GM21367 (cell line): ENCODE results near the gene ROBO2.

Source experiments
- ATAC-seq: cut with Tn5 transposase; IDR thresholded peaks from one replicate; pipeline ENCODE4 v1.9.1; 2021; ENCODE audit not compliant: unreplicated experiment

The ROBO2 gene

DNA sequence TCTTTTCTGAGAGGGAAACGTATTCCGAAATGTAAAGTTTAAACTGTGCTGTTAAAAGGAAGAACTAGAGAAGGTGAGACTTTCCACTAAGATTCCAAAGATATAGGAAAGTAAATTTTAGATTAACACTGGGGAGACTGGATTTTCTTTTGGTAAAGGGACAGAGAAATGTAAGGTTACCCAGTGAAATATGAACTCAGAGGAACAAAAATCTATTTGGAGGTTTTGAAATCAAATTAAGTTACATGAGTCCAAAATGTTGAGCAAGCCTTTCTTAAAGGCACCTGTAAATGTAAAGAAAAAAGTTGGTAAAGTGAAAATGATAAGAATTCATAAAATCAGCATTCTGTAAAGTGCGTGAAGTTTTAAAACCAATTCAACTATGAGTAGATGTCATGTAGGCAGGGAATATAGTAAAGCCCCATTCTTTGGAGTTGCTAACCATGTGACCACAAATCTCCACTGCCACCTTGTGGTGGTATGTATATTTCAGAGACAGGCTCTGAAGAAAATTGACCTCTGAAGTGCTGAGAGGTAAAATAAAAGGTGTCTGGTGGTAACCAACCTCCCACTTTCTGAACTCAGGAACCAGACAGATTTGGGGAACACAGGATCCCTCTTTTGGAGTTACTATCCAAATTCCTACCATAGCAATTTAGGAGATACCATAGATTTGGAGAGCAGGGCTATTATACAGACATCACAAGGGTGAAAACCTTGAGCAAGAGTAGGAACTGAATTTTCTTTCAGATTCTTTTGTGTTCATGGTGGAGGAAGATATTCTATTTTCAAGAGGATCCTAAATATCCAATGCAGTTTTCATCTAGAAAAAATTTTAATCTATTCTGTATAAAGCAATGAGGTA, 215.3 kb downstream of the ROBO2 start:
- peak; percentile 84 for ATAC-seq

DNA sequence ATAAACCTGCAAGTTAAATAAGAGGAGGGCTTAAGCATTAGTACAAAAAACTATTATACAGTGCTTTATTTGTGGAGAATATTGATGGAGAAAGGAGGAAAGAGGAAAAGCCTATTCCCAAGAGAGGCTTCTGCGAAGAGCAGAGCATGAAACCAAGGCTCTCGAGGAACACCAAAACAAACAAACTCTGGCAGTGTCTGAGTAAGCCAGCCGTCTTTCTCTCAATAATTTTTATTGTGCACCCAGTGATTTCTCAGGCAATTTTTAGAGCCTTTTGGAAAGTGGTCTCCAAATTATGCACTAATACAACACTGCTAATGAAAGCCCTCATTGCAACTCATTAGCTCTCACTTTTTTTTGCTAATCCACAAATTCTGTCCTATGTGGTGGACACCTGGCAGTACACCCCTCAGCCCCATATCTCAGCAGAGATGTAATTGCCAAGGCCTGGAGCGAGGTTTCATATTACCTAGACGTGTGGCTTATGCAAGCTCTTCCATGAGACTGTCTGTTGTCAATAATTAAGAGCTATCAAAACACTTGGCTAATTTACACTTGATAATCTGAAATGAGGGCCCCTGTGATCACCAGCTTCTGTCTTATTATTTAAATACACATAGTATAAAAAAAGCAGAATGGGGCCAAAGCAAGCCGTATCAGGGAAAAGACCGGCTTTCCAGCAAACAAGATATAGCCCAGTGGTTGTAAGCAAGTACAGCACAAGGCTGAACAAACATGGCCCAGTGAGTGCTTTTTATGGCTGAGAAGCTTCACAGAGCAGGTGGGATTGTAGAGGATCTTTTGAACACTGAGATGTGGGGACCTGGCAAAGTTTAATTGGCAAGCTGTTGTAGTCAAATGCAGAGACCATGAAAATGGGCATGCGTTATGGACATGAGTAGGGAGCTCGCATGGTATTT, 216.9 kb downstream of the ROBO2 start:
- no peak for ATAC-seq

DNA sequence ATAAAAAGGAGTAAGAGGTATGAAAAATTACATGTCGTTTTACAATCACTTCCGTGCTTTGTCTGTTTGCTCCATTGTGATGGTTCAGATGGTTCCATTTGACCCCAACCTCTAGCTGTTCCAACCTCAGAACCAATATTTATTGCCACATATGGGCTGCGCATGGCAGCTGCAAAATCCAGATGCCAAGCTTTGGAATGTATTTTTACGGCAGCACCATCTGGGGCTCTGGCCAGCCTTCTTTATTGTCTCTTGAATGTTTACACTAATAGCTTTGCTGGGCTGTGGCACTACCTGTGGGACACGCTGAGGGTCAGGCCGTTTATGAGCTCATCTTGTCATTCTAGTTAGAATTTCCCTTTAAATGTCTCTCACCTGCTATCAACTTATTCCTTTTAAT, 219.8 kb downstream of the ROBO2 start:
- ATAC-seq: no peak

DNA sequence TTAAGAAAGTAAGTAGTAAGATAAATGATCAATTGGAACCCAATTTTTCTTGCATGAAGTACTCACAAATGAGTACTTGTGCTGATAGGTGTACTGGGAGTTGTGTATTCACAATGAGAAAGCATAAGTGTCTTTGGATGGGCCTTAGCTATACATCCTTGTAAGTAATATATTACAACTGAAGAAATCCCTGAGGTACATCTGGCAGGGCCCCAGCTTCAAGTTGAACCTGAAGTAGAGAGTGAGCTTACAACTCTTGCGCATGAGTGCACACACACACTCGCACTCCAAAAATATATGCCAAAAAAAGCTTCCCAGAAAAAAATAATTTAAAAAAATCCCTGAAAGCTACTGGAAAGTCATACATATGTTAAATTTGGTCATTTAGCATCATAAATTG, 222.5 kb downstream of the ROBO2 start:
- ATAC-seq: no peak

DNA sequence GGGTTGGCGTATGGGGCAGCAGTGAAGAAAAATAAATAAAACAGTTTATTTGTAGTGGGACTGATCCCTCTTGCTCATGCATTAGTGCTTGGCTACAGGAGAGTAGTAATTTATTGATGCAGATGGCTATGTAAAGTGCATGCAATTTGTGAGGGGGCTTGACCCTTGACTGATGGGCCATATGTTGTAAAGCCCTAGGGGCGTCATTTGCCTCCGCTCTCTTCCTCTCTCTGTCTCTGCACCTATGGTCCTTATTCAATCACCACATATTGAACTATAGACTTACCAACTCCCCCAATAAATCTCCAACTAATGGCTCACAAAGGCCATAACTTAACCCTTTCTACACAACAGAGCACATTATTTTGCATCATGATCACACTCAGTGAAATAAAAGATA, 227.7 kb downstream of the ROBO2 start:
- no peak for ATAC-seq

DNA sequence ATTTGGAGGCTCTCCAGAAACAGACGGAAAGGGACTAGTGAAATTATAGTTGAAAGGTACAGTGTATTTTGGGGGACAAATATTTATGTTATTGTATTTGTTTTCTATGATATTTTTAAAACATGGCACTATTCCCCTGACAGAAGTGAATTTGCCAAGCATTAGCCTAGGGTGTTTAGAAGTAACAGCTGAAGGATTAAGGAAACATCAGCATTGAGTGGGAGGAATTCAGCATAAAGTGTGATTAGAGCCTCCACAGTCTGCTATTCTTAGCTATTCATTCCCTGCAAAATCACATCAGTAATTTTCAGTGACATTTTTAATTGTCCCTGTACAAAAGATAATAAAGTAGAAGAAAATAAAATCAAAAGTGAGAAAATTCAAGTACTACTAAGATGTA, 231.4 kb downstream of the ROBO2 start:
- ATAC-seq: no peak

DNA sequence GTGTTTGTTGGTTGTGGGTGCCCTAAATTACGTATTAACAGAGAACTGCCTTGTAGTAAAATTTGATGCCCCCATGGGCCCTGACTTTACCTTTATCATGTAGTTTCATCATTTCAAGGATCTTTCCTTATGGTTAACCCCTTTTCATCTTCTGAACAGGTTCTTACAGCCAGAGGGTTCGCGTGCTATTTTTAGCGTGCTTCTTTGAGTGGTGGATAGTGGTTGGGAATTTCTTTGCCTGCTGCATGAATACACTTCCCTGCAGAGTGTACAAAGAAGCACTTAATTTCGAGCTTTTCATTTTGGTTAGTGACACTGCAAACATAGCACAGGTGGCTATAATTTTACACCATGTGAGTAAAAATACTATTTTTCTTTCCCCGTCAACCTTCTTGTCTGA, 231.8 kb downstream of the ROBO2 start:
- no peak for ATAC-seq

DNA sequence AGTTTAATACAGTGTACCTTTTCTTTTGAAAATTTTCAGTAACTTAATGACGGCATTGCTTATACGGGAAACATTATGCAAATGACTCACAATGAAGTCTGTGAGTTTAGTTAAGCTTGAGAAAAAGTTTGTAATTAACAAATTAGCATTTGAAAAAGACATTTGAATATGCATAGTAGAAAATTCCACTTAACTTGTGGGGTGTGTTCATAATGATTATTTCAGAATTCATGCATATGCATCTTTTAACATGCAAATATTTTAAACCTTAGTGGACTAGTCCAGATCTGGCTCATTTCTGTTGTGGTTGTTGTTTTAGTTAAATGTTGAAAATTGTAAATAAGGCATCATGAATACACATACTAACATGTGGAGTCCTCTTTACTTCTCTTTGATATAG, 239.4 kb downstream of the ROBO2 start:
- ATAC-seq: no peak

DNA sequence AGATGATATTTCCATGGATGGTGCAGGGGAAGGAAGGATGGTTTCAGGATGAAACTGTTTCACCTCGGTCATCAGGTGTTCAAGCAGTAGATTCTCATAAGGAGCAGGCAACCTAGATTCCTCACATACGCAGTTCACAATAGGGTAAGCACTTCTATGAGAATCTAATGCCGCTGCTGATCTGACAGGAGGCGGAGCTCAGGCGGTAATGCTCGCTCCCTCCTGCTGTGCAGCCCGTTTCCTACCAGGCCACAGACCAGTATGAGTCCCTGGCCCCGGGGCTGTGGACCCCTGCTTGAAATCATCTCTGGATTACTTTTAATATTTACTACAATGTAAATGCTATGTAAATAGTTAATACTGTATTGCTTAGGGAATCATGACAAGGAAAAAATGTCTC, 241.8 kb downstream of the ROBO2 start:
- ATAC-seq: no peak

DNA sequence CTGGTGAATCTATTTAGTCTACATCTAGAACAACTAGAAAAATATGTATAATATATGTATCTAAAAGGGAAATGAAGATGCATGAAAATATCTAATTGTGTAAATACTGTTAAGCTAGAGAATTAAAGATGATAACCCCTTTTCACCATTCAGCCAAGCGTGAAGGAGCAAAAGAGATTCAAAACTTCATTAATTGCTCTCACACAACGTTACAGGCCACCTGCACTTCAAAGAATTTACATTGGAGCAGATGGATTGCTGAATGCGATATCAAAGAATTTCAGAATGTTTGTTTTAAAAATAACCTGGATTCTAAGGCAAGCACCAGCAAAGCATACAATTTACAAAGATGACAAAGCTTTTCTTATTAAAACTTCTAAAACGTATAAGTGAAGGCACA, 243.2 kb downstream of the ROBO2 start:
- ATAC-seq: no peak

DNA sequence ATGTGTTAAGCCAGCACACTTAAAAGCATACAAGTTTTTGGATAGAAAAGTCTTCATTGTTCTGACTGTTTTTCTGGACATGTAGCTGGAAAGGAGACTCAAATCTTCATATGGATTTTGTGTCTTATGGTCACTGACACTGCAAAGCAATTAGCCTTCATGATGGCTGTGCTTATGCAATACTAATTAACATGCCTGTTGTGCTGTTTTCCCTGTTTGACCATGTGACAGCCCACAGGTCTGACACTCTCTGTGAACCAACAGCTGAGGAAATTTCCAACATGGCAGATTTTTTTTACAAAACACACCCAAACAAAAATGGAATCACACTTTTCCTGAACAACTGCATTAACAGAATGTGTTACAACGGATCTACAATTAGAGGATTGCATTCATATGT, 248.4 kb downstream of the ROBO2 start:
- ATAC-seq: no peak

DNA sequence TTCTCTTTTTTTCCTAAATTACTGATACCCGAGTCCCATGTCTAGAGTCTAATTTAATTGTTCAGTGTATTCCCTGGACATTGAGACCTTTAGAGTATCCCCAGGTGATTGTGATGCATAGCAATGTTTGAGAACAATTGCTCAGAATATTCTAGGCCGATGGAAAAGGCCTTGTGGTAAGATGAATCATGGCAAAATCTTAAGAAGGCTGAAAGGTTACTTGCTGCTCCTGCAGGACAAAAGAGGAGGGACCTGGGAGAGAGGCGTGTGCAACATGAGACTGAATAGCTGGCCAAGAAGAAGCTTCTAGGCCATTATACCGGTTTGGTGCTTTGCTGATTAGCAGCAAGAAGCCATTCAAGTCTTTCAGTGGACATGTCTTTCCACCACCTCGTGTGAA, 256.6 kb downstream of the ROBO2 start:
- ATAC-seq: no peak

DNA sequence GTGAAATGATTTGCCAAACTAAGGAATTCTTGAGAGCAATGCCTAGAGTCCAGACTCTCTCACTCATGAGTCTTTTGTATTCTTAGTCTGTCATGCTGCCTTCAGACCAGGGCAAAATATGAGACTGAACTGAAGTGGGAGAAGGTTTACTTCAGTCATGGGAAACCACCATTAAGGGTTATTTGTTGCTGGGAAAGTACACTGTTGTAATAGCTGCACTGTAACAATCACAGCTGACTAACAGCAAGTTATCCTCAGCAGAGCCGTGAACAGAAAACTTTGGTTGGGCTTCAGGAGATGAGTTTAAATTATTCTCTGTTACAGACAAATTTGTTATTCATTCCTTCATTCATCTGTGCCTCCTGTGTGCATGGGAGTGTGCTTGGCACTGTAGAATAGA, 258.5 kb downstream of the ROBO2 start:
- ATAC-seq: no peak

DNA sequence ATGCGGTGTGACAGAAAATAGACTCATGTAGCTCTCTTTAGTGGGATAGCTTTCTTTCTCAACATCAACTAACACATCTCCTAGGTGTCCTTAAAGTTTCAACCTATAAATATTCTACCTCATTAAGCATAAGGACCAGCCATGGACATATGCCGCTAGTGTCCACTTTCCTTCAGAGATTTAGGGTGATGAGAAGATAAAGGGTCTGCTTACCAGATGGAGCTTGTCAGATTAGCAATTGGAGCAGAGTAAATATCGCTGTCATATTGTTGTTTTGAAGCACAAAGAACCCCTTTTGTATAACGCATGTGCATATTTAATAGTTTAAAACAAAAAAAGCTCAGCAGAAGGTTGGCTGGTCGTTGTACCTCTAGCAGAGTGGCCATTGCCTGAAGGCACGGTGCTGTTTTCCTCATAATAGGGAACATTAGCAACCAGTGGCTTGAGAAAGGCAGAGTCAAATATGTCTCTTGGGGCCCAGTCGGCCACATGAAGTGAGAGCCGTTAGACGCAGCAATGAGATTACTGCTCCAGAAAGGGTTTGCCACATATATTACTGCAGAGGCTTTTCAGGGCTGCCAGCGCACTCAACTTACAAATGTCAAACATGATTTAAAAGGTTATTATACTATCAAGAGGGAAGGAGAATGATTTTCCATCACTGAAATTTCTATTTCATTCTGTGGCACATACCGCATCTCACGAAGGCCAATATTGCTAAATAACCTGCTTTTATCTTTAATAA, 264.2 kb downstream of the ROBO2 start:
- ATAC-seq: no peak

DNA sequence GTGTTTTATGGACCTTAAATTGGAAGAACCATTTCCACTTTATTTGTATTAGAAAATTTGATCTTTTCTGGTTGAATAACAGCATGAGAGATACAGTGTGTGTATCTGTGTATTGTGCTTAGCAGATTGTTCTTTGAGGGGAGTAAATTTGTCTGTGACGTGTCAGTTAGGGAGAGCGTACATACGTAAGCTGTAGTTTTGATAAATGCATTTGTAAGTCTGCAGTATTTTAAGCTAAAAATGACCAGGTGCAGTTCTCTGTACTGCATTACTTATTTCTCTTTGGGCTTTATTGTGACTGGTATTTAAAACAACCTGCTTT, 264.8 kb downstream of the ROBO2 start:
- no peak for ATAC-seq

DNA sequence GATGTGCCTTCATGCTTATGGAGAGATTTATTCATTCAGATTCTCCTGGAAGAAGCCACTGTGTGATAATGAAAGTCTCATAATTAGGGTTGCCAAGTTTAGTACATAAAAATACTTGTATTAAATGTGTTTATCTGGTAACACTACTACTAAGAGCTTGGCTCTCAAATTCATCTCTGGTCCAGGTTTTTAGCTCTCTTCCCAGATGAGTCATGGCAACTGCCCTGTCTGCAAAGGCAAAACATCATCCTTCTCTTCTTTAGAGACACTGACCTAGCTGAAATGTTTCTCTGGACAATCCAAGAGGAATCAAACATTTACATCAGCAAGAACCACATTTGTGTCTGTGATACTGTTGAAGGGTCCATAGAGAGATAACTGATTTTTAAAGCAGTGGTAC, 269.6 kb downstream of the ROBO2 start:
- no peak for ATAC-seq

DNA sequence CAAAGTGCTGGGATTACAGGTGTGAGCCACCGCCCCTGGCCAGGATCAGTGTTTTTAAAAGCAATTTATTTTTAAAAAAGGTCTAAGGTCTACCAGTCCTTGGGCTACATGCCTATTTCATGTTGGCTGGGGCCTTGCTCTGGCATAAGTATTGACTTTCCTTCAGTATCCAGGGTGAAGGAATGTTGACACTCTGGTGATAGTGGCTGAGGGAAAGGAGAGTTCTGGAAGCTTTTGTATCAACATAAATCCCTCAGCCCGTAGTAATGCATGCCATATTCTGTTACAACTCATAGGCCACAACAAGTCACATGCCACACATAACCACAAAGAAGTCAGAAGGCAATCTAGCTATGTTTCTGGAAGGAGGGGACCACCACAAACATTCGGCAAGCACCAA, 273.9 kb downstream of the ROBO2 start:
- no peak for ATAC-seq

DNA sequence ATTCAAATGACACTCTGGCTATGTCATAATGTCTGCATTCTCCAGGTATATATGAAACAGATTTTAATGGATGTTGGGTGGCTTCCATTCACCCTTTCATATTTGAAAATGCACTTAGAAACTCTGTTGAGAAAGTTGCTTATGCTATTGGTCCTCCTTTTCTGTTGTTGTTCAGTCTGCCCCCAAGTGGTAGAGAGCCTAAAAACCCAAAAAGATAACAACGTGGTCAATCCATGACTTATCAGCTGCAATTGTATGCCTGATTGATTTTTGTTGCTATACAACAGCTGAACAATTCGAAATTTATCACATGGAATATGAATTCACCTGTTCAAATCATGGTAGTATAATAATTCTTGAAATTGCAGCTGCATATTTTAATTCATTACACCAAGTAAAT, 279.8 kb downstream of the ROBO2 start:
- no peak for ATAC-seq

DNA sequence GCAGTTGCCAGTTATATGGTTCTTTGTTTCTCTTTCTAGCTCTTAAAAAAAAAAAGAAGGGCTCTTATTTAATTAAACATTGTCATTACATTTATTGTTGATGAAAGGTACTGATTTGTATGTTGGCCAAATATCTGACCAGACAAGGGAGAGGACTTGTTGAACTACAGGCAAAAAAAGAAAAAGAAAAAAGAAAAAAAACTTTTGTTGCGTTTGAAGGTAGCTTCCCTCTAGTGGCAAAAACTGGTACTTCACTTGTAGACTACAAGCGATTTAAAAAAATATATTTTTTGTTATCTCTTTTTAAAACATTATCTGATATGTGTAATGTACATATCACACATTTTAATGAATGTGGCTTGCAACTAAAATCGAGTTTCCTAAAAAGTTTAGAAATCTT, 280.6 kb downstream of the ROBO2 start:
- ATAC-seq: no peak

DNA sequence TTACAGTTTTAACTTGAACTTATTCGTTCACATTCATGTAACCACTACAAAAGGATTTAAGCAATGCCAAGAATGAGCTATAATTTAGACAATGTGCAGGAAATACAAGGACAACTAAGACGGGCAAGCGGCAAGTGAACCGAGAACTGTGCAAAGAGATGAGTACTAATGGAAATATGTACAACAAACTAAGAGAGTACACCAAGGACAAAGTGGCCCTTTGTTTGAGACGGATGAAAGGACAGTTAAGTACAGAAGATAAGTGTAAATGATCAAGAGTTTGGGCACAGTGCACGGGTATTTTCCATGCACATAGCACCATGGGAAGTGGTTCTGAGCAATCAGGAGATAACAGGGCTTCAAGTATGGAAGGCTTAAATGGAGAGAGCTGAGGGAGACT, 281.7 kb downstream of the ROBO2 start:
- no peak for ATAC-seq

DNA sequence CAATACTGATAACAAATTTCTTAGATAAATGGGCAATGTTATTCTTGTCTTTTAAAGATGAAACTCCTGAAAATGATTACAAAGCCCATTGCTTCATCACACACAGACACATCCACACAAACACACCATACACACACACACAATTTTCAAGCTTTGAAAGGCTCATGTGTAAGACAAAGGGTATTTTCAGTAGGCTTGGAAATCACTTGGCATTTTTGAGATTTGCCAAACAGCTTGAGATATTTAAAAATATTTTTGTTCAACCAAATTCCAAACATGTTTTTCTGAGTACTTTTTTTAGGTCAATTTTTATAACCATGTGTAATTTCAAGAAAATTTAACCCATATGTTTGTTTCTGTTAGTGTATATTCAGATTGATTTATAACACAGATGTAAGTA, 283.7 kb downstream of the ROBO2 start:
- no peak for ATAC-seq

DNA sequence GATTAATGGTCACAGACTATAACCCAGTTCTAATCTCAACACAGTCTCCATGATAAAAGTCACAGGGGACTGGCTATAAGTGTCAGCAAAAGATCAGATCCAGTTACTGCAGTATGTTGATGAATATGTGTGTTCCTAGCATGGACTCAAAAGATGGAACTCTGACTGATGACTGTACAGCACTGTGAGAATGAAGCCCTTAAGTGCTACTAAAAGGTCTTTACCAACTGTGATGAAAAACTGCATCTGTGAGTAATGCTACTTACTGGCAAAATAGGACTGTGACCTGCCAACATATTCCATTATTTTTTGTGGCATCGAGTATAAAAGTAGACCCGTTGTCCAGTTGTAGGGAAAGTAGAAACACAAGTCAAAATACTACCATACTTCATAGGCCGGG, 284.2 kb downstream of the ROBO2 start:
- no peak for ATAC-seq
